Endothelial cell of umbilical vein (primary cell): ENCODE data around the gene PBX3. TPM values are rescaled to one million over a fixed set of nuclear protein-coding genes. Genes with fewer than 3 reads are reported as not detected.

Experiments used
- BruUV-seq: library from RNA; stranded (reverse); fragments of 400-500 nt; replicated peaks from 2 replicates; lab custom pipeline; 2021; lab: Mats Ljungman, UMichigan
- CTCF ChIA-PET: fragments of 300-600, 350-600 bp; sonication (Branson Sonifier 250); formaldehyde crosslinking; loops from one replicate; lab custom pipeline; 2021; ENCODE audit warnings: antibody characterized with exemption, inconsistent platforms; lab: Charles Lee
- POLR2A ChIA-PET: fragments of 300-600, 350-600 bp; sonication (Branson Sonifier 250); formaldehyde crosslinking; loops from one replicate; lab custom pipeline; 2021; ENCODE audit warnings: antibody characterized with exemption, inconsistent platforms; lab: Charles Lee
- DNase-seq: peaks from one replicate; pipeline ENCODE4 v3.0.0-alpha.2; 2011; ENCODE audit warnings: low read depth, low spot score
- FAIRE-seq: peaks from 2 replicates; lab custom pipeline; 2011; peaks lifted over from hg19 to GRCh38; lab: Jason Lieb, UNC
- H2AFZ ChIP-seq: 2 replicates; pipeline ENCODE4 v1.6.0; 2012; ENCODE audit warnings: low read depth, low read length, control low read depth, inconsistent platforms
- H3K27ac ChIP-seq: 2 replicates; pipeline ENCODE4 v1.5.1; 2011; ENCODE audit warnings: low read depth, mild to moderate bottlenecking, control low read depth, low read length, moderate library complexity; ENCODE audit not compliant: insufficient read depth
- H3K27me3 ChIP-seq, 2 experiments: 2 replicates each; pipeline versions ENCODE4 v1.6.0 to v1.6.1; 2011; ENCODE audit warnings: low read length in 2 of 2, mixed read lengths in 1 of 2; ENCODE audit not compliant: control insufficient read depth in 2 of 2, insufficient read depth in 2 of 2
- H3K36me3 ChIP-seq, 2 experiments: 2 replicates in 1 of 2; 3 replicates in 1 of 2; pipeline ENCODE4 v1.5.1; 2011; ENCODE audit warnings: low read length in 2 of 2, mild to moderate bottlenecking in 1 of 2, moderate library complexity in 1 of 2; ENCODE audit not compliant: control insufficient read depth in 2 of 2, insufficient read depth in 2 of 2; ENCODE audit errors: extremely low read depth in 1 of 2
- H3K4me1 ChIP-seq: 3 replicates; pipeline ENCODE4 v1.5.1; 2011; ENCODE audit warnings: mild to moderate bottlenecking, low read length; ENCODE audit not compliant: control insufficient read depth, insufficient read depth; ENCODE audit errors: extremely low read depth
- H3K4me2 ChIP-seq: 2 replicates; pipeline ENCODE4 v1.6.1; 2011; ENCODE audit warnings: low read length, control low read depth, mixed read lengths; ENCODE audit not compliant: insufficient read depth
- H3K4me3 ChIP-seq, 3 experiments: fragments of 200-600 bp in 1 of 3; sonication (generic), shearing (Covaris generic) in 1 of 3; replicated peaks in 1 of 3; 2 replicates each; pipeline ENCODE4 v1.5.1; 2011 to 2016; ENCODE audit warnings: control low read depth in 3 of 3, low read length in 3 of 3, mild to moderate bottlenecking in 2 of 3, inconsistent platforms in 1 of 3, low read depth in 1 of 3, moderate library complexity in 1 of 3; ENCODE audit not compliant: insufficient read depth in 1 of 3
- H3K79me2 ChIP-seq: 2 replicates; pipeline ENCODE4 v1.6.0; 2012; ENCODE audit warnings: low read length, inconsistent platforms; ENCODE audit not compliant: control insufficient read depth, insufficient read depth
- H3K9ac ChIP-seq: replicated peaks from 2 replicates; pipeline ENCODE3; 2011; ENCODE audit warnings: low read length, control low read depth; ENCODE audit not compliant: insufficient read depth; ENCODE audit errors: extremely low read depth
- H3K9me1 ChIP-seq: replicated peaks from 3 replicates; pipeline ENCODE4 v1.6.0; 2011; ENCODE audit warnings: mild to moderate bottlenecking, low read length; ENCODE audit not compliant: control insufficient read depth, insufficient read depth; ENCODE audit errors: extremely low read depth
- H3K9me3 ChIP-seq: replicated peaks from 2 replicates; pipeline ENCODE4 v1.5.1; 2012; ENCODE audit warnings: low read length, inconsistent platforms; ENCODE audit not compliant: control insufficient read depth, insufficient read depth
- H4K20me1 ChIP-seq: replicated peaks from 2 replicates; pipeline ENCODE3; 2011; ENCODE audit warnings: mild to moderate bottlenecking, low read length; ENCODE audit not compliant: control insufficient read depth, insufficient read depth; ENCODE audit errors: extremely low read depth
- CTCF ChIP-seq, 2 donors: IDR thresholded peaks; 1 replicate in 1 of 2; 2 replicates in 1 of 2; pipeline ENCODE4 v1.5.1; 2011; ENCODE audit warnings: low read length in 2 of 2, mild to moderate bottlenecking in 2 of 2, moderate library complexity in 2 of 2, control low read depth in 1 of 2, inconsistent platforms in 1 of 2, low read depth in 1 of 2; ENCODE audit not compliant: insufficient read depth in 1 of 2; ENCODE audit errors: extremely low read depth in 1 of 2
- EZH2 ChIP-seq: IDR thresholded peaks from 2 replicates; pipeline ENCODE4 v1.6.1; 2012; ENCODE audit warnings: borderline replicate concordance, low read depth, mild to moderate bottlenecking, moderate library complexity, low read length, inconsistent platforms; ENCODE audit not compliant: severe bottlenecking
- FOS ChIP-seq: IDR thresholded peaks from 2 replicates; pipeline ENCODE4 v1.6.1; 2011; ENCODE audit warnings: mild to moderate bottlenecking, low read length, moderate library complexity, borderline replicate concordance; ENCODE audit not compliant: insufficient read depth
- GATA2 ChIP-seq: IDR thresholded peaks from 2 replicates; pipeline ENCODE4 v1.7.0; 2011; ENCODE audit warnings: low read depth, mild to moderate bottlenecking, moderate library complexity, mixed read lengths, low read length; ENCODE audit not compliant: insufficient read length, insufficient read depth
- JUN ChIP-seq: IDR thresholded peaks from 2 replicates; pipeline ENCODE4 v1.6.1; 2011; ENCODE audit warnings: borderline replicate concordance, low read depth; ENCODE audit not compliant: insufficient read length, insufficient read depth
- MYC ChIP-seq: IDR thresholded peaks from one replicate; pipeline ENCODE4 v1.6.1; 2011; ENCODE audit warnings: mild to moderate bottlenecking, low read depth, low read length
- POLR2A ChIP-seq: IDR thresholded peaks from 2 replicates; pipeline ENCODE4 v1.6.1; 2012; ENCODE audit warnings: low read depth, mild to moderate bottlenecking, control low read depth, low read length
- POLR2AphosphoS5 ChIP-seq: IDR thresholded peaks from 2 replicates; pipeline ENCODE4 v1.6.1; 2012; ENCODE audit warnings: low read depth, mild to moderate bottlenecking, control low read depth, low read length, moderate library complexity; ENCODE audit not compliant: insufficient read depth
- dilution Hi-C: fragments of 300-500 bp; cut with MboI; formaldehyde crosslinking; loops from one replicate; pipeline ENCODE4 v1.15.0; 2019; ENCODE audit warnings: low sequenced_read_pairs; ENCODE audit not compliant: extremely low pct_ligation_motif_present
- intact Hi-C: fragments of 100-400 bp; cut with micrococcal nuclease; formaldehyde crosslinking; loops from one replicate; pipeline ENCODE4 v1.10.0; 2022
- polyA plus RNA-seq, 4 experiments: library from polyadenylated mRNA; depleted of rRNA in 3 of 4; stranded (reverse) in 3 of 4; unstranded in 1 of 4; fragments of >200 nt; gene quantifications; 2 replicates each; pipeline versions ENCODE4 v1.2.1 to v1.2.3, GENCODE V29; 2011 to 2012; ENCODE audit warnings: missing spikeins in 1 of 4
- total RNA-seq: library from RNA; stranded (reverse); gene quantifications from 2 replicates; pipeline ENCODE4 v1.2.3, GENCODE V29; 2021
- TF ChIP-seq, protein P1 (sequence below): IDR thresholded peaks from 2 replicates; pipeline ENCODE4 v1.6.1; 2011; ENCODE audit not compliant: insufficient read depth, insufficient read length

The PBX3 gene
- total and polyA plus RNA-seq, 2 donors (not counting 3 experiments of a cell fraction or from before 2014, with no cell fraction given): 18.8 to 42.0 TPM

- Histone ChIP-seq H3K9me3 (no peaks in the 10 kb centered on the region), H4K20me1 (no peaks in the 10 kb centered on the region), H3K79me2 (peaks cover 11% of the 10 kb centered on the region), H3K4me1 (peaks cover 10% of the 10 kb centered on the region), H3K4me2 (no peak overlapping the region), H3K9ac (no peak overlapping the region), H3K36me3 (no peaks in the 10 kb centered on the region), H3K27me3 (no peaks in the 10 kb centered on the region), H3K9me1 (no peaks in the 10 kb centered on the region), H3K27ac (no peak overlapping the region), H3K4me3 (no peak overlapping the region), H2AFZ (no peak overlapping the region)
- POLR2A ChIA-PET: no interaction called here
- DNase-seq (no peak), FAIRE-seq (no peak)
- BruUV-seq: no TSS peak
- dilution Hi-C loops: no loop called here
- CTCF ChIA-PET: no interaction called here
- TF ChIP-seq POLR2AphosphoS5 (no peak), GATA2 (no peak), FOS (no peak), MYC (no peak), CTCF (IDR thresholded peaks at IDR 0.05; ENCODE audit: extremely low read depth in 1 of 2, insufficient read depth in 1 of 2, low read depth in 1 of 2, low read length in 2 of 2) (no peak), EZH2 (no peak), POLR2A (no peak), JUN (no peak)
- TF ChIP-seq, protein P1, sequence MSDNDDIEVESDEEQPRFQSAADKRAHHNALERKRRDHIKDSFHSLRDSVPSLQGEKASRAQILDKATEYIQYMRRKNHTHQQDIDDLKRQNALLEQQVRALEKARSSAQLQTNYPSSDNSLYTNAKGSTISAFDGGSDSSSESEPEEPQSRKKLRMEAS: no peak
- intact Hi-C loops: no loop called here
These were observed 143.7 kb downstream of the PBX3 start for GRCh38 chr9:125890826-125891225.
